DMS79 (cell line): ENCODE data around the gene PCSK4.
"Not testable (repeated sequence)": the region's sequence is repeated elsewhere in the genome, so short reads cannot be mapped to it uniquely, and the experiment has no call there.

Source experiments
- DNase-seq: peaks from one replicate; lab custom pipeline; 2025; lab: John Stamatoyannopoulos, UW

PCSK4 gene

GRCh38 chr19:1486720-1487575, 3.2 kb downstream of the PCSK4 start:
- no peak for DNase-seq

GRCh38 chr19:1483979-1484428, 6.1 kb downstream of the PCSK4 start:
- no peak for DNase-seq

- DNase-seq: no peak
Measured at GRCh38 chr19:1483131-1483978, 6.8 kb downstream of the PCSK4 start.

- DNase-seq: no peak
Measured at GRCh38 chr19:1482361-1483130, 7.6 kb downstream of the PCSK4 start.

GRCh38 chr19:1481893-1482360, 8.2 kb downstream of the PCSK4 start:
- DNase-seq: no peak

- DNase-seq: no peak
Measured at GRCh38 chr19:1481224-1481892, 8.8 kb downstream of the PCSK4 start.

GRCh38 chr19:1478934-1479707, 11.0 kb downstream of the PCSK4 start, which contains the start of gene C19orf25:
Gene C19orf25 (minus strand): TSS chr19:1479215. CDS start chr19:1478903, 312 bp downstream.
- DNase-seq: peak; percentile 87

GRCh38 chr19:1477056-1477455, 13.1 kb downstream of the PCSK4 start:
- not testable (repeated sequence) for DNase-seq

GRCh38 chr19:1475751-1476437, 14.3 kb downstream of the PCSK4 start:
- no peak for DNase-seq

- DNase-seq: no peak
Measured at GRCh38 chr19:1474765-1475351, 15.3 kb downstream of the PCSK4 start.

- DNase-seq: no peak
Measured at GRCh38 chr19:1474011-1474764, 16.0 kb downstream of the PCSK4 start.

GRCh38 chr19:1473085-1473851, 16.9 kb downstream of the PCSK4 start:
- no peak for DNase-seq

GRCh38 chr19:1472231-1473084, 17.7 kb downstream of the PCSK4 start:
- DNase-seq: no peak

GRCh38 chr19:1471515-1472160, 18.5 kb downstream of the PCSK4 start:
- DNase-seq: no peak

- no peak for DNase-seq
Measured at GRCh38 chr19:1471010-1471514, 19.1 kb downstream of the PCSK4 start.

- no peak for DNase-seq
Measured at GRCh38 chr19:1470305-1471009, 19.7 kb downstream of the PCSK4 start.
